GM20431 (cell line): Measurements from ENCODE around the gene ZNF768.
"Not testable (repeated sequence)": the region's sequence is repeated elsewhere in the genome, so short reads cannot be mapped to it uniquely, and the experiment has no call there.

ENCODE experiments used
- in situ Hi-C: fragments of 300-500 bp; cut with MseI, MboI; formaldehyde crosslinking; loops from one replicate; pipeline ENCODE4 v1.15.0; 2020; ENCODE audit warnings: low sequenced_read_pairs; ENCODE audit not compliant: unreplicated experiment

ZNF768 gene

DNA sequence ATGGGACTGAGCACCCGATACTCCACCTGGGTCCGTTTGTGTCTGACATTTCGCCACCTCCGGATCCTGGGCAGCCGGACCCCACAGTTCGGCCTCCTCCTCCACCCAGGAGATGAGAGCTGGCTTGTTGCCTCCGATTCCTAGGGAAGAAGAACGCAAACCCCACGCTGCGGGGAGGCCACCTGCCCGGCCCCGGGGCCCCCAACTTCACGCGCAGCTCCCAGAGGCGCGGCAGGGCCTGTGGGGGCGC is 31.3 kb upstream of the ZNF768 start:
- in situ Hi-C loops: no loop called here

DNA sequence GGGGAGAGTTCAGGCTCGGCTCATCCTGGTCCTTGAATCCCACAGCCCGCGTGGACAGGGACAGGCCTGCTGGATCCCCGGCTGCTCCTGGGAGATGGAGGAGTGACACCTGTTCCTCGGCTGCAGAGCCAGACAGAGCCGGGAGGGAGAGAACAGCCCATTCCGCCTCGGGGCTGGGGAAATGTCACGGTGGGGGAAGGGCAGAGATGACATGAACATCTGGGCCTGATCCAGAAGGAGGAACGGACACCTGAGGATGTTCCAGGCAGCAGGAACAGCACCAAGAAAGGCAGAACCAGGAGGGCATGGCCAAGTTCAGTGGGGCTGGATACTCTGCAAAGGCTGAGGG is 29.7 kb upstream of the ZNF768 start:
- in situ Hi-C loops: no loop called here

DNA sequence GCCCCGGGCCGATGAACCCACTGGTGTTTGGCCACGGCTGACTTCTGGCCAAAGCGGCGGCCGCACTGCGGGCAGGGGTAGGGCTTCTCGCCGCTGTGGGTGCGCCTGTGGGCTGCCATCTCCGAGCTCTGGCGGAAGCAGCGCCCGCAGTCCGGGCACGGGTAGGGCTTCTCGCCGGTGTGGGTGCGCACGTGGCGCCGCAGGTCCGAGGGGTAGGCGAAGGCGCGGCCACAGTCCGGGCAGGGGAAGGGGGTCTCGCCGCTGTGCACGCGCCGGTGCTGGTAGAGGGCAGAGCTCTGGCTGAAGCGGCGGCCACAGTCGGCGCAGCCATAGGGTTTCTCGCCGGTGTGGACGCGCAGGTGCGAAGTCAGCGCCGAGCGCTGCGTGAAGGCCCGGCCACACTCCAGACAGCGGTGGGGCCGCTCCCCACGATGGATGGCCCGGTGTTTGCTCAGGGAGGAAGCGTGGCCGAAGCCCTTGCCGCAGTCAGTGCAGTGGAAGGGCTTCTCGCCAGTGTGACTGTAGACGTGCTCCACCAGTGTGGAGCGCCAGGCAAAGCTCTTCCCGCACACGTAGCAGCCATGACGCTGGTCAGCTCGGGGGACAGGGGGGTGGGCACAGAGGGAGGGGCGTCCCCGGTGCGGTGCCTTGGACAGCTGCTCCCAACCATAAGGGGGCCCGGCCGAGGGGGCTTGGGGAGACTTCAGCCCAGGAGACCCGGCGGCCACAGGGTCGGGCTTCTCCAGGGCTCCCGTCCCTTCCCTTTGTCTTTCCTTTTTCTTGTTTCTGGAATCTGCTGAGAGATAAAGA is 29.2 kb upstream of the ZNF768 start:
- in situ Hi-C loops: no loop called here

DNA sequence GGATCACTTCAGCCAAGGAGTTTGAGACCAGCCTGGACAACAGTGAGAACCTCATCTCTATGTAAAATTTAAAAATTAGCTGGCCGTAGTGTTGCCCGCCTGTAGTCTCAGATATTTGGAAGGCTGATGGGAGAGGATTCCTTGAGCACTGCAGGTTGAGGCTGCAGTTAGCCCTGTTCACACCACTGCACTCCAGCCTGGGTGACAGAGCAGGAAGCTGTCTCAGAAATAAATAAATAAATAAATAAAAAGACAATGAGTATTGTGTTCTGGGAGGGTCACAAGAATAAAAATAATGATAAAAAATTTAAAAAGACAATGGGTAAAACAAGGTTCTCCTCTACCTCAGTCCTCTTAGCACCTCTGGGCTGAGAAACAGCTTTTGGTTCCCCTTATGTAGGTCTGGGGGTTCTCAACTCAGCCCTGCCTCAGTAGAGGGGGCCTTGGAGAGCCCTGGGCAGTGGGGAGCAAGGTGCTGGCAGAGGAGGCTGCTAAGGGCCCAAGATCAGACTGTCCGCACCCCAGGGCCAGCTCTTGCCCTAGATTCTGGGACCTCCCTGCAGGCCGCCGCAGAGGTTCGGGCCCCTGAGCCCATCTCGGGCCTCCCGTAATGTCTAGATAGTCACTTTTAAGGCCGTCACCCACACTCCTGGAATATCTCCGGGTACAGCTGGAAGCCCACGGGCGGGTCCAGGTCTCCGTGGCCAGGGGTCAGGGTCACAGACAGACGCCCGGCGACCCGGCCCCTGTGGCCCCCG is 28.4 kb upstream of the ZNF768 start:
- in situ Hi-C loops: no loop called here

DNA sequence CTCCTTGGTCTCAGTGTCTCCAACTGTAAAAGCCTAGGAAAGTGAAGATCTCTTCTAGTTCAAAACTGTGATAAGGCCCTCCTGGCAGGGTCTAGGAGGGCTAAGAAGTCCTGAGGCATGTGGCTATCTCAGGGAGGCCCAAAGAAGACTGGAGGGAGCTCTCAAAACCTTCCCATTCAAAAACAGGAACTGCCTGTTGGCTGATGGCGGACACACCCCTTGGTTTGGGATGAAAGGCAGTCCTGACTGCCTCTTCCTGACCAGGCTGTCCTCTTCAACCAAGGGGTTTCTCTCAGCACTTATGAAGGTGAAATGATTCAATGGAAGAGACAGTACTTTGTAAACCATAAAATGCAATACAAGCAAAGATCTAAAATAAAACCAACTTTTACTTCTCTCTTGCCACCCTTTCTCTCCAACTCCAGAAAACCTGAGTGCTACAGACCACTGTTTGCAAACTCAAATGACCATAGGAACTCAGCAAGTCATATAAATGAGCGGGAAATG is 27.1 kb upstream of the ZNF768 start:
- in situ Hi-C loops: no loop called here

DNA sequence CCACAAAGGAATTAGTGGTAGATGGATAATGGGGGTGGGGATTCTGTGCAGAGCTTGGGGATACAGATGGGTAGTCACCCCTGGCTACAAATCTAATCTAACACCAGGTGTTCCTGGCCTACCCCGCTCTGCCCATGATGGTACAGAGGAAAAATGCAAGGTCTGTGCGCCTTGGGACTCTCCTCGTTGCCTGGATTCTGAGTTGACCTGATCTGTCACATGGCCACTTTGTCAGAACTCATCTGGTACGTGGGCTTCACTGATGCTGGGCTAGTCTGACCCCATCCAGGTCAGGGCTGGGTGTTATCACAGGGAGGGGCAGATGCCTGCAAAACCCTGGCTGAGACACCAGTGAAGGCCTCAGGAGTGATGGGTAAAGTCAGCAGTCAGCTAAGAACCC is 26.6 kb upstream of the ZNF768 start:
- in situ Hi-C loops: no loop called here

DNA sequence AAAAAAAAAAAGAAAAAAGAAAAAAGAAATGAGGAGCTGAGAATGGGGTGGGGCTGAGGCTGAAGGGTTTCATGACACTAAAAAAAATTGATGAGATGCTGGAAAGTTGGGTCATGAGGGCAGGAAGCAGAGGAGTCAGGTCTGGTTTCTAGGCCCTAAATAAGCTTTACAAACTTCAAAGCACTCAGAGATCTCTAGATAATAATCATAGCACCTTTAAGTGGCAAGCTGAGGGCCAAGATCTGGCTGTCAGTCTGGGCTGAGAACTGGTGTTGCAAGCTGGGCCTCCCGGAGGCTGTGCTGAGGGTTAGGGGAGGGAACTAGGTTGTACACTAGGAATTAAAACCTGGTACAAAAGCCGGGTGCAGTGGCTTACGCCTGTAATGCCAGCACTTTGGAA is 25.4 kb upstream of the ZNF768 start:
- in situ Hi-C loops: no loop called here

DNA sequence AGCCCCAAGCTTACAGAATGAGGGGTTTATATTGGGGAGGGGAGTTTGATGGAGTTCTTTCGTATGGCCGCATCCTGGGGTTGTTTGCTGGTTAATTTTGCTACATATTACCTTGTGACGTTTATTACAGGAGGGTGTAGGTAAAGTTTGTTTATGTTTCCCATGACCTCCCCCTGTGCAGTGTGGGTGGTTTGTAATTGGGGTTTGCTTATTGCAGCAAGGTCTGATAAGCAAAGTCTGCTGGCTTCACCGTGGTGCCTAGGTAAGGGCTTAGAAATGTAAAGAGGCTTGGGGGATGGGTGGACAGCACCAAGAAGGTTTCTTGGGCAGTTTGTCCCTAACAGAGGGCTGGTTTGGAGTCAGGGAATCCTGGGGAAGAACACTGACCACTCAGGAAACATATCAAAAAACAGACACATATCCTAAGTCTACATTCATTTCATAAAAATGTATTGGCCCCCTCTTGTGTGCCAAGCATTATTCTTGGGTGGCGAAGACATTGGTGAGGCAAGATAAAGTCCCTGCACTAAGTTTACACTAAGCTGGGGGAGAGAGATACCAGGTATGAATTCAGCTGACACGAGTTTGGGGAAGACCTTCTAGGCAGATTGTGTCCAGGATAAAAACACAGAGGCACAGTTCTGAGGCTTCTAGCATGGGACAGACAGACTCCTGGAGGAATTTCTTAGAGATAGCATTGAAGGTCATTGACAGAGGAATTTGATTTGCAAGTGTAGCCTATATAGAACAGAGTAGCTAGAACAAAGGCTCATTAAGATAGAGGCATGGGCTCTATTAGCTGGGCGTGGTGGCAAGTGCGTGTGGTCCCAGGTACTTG is 22.3 kb upstream of the ZNF768 start:
- in situ Hi-C loops: no loop called here

DNA sequence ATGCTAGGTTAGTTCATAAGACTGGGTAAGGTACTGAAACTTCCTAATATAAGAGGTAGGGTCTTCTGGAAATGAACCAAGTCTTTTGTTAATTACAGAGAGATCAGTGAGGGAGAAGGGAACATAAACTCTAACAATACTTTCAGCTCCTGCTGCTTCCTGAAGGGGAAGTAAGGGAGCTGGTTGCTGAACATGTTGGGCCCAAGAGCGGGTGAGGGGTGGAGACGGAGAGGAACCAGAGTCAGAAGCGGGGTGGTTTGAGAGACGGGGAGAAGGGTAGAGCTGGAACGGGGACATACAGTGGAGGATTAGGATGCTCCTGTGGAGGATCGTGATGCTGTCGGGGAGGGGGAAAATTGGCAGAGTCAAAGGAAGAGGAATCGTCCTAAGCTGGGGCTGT is 19.7 kb upstream of the ZNF768 start:
- in situ Hi-C loops: no loop called here

DNA sequence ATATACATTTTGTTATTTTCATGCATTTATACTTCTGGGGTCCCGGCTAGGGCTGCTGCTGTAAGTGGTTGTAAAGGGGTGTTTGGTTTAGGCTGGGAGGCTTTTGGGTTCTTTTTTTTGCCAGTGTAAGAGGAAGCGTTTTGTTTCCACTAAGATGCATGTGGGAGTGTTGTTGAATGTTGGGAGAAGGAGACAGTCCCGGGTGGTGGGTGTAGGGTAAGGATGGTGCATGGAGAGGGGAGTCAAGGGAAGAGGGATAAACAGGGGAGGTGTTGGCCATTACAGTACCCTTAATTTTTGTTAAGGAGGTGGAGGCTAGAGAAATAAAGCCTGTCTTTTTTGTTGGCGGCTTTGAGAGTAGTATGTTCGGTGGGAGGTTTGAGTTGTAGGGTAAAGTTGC is 16.7 kb upstream of the ZNF768 start:
- in situ Hi-C loops: no loop called here

DNA sequence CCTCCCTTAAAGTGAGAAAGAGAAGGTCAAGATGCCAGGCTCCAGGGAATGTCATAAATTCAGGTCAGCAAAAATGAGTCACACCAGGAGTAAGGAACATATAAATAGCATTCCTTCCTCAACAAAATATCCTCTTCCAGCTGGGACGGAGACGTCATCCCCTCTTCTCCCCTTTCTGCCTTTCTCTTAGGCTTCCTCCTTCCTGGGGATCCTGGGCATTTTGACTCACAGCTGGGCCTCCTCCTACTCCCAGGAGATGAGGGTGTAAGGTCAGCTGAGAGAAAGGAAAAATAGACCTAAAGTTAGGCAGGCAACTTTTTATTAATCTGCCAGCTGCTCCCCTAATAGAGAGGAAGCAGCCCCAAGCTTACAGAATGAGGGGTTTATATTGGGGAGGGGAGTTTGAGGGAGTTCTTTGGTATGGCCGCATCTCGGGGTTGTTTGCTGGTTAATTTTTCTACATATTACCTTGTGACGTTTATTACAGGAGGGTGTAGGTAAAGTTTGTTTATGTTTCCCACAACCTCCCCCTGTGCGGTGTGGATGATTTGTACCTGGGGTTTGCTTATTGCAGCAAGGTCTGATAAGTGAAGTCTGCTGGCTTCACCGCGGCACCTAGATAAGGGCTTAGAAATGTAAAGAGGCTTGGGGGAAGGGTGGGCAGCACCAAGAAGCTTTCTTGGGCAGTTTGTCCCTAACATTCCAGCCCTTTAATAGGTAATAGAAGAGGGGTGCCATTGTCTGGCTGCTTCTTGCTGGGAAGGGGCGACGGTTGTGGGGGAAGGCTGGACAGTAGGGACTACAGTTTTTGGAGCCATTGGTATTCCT is 15.3 kb upstream of the ZNF768 start:
- in situ Hi-C loops: no loop called here

DNA sequence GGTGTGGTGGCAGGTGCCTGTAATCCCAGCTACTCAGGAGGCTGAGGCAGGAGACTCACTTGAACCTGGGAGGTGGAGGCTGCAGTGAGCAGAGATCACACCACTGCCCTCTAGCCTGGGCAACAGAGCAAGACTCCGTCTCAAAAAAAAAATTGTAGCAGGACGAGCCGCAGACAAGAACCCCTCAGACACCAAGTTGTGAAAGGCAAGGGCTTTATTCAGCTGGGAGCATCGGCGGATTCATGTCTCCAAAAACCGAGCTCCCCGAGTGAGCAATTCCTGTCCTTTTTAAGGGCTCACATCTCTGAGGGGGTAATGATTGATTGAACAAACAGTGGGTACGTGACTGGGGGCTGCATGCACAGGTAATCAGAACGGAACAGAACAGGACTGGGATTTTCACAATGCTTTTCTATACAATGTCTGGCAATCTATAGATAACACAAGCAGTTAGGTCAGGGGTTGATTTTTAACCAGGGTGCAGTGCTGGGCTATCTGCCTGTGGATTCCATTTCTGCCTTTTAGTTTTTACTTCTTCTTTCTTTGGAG is 14.6 kb upstream of the ZNF768 start:
- in situ Hi-C loops: not testable (repeated sequence)

DNA sequence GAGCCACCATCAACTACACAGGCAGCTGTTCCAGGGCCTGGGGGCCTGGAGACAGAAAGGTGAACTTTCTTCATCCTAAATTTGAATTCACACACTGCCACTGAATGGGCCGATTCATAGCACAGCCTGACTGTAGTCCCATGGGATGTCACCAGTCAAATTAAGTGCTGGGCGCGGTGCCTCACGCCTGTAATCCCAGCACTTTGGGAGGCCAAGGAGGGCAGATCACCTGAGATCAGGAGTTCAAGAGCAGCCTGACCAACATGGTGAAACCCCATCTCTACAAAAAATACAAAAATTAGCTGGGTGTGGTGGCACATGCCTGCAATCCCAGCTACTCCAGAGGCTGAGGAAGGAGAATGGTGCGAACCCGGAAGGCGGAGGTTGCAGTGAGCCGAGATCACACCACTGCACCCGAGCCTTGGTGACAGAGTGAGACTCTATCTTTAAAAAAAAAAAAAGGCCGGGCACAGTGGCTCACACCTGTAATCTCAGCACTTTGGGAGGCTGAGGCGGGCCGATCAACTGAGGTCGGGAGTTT is 13.7 kb upstream of the ZNF768 start:
- in situ Hi-C loops: not testable (repeated sequence)

DNA sequence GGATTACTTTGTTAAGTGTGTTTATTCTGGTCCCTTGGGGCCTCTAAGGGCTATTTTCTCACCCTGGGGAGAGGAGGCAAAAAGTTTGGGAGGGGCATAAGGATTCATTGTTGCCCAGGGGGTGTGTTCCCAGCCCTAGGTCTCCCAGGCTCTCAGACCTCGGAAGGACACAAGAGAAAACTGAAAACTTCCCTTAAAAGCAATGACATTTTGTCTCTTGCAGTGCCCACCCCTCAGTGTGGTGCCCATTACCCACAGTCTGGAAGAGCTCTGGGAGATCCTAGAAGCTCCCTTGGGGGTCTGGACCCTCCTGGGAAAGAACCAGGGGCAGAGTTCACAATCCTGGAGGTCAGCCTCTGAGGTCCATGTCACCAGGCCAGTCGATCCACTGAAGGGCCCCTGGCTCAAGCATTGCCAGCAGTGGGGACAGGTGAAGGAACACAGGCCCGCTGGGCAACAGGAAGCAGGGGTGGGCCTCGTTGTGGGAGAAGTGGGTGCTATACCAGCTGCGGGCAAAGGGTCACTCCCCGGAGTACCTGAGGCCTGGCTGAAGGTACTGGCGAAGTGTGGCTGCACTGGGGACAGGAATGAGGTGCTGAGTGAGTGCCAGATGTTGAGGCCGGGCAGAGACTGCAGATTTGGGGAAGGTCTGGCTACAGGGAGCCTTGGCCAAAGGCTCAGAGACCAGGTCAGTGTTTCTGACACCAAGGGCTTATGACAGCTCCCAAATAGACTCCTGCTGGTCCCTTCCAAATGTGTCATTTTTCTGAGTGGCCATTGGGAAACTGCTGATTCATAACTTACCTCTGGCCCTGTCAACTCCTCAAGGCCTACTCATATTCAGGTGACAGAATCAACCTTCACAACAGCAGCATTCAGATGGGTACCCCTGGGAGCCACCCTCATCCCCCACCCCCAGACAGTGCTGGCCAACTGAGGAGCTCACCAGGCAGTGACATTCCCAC is 12.9 kb upstream of the ZNF768 start:
- in situ Hi-C loops: no loop called here

DNA sequence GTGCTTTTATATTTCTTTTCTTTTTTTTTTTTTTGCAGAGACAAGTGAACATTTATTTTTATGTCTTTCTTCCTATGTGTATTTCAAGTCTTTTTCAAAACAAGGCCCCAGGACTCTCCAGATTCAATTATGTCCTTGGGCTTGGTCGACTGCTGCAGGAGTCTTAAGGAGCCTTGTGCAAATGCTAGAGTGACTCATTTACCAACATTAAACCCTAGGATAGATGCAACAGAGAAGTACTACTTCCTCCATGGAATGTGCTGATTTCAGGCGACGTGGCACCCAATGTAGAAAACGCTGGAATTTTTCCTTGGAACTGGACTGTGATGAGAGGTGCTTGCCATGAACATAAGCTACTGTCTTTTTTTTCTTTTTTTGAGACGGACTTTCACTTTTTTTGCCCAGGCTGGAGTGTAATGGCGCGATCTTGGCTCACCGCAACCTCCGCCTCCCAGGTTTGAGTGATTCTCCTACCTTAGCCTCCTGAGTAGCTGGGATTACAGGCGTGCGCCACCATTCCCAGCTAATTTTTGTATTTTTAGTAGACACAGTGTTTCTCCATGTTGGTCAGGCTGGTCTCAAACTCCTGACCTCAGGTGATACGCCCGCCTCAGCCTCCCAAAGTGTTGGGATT is 10.1 kb upstream of the ZNF768 start:
- in situ Hi-C loops: not testable (repeated sequence)

DNA sequence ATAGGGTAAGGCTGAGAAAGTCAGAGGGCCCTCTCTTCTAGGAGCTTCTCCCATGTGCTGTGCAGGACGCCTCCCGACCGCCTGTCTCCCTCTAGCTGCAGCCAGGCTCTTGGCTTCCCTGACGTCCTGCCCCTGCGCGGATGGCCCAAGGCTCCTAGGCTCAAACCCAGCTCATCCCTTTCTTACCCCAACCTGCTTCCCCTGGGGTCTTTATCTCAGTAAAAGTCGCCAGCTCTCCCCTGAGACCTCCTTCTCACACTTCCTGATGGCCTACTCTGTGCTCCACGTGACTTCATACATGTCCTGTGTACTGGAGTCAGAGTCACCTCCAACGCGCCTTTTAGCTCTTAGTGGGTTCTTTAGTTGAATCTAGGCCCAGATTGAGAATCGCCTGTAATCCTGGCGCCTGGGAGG is 9.4 kb upstream of the ZNF768 start:
- in situ Hi-C loops: no loop called here

DNA sequence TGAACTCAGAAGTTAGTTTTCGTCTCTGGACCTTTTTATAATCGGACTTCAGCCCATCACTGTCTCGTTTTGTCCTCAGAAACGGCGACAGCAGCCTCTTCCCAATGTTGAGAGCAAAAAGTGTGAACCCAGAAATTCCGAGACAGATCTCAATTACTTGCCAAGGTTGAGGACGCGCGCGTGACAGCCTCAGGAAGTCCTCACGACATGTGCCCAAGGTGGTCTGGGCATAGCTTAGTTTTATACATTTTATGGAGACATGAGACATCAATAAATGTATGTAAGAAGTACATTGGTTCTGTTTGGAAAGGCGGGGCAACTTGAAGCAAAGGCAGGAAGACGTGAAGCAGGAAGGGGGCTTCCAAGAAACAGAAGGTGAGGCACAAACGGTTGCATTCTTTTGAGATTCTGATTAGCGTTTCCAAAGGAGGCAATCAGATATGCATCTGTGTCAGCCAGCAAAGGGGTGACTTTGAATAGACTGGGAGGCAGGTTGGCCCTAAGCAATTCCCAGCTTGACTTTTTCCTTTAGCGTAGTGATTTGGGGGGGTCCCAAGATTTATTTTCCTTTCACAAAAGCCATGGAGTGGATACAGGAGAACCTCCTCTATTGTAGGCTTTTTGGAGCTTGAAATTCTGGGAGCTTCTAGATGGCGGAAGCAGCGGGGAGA is 8.9 kb upstream of the ZNF768 start:
- in situ Hi-C loops: no loop called here
